HG02588 (cell line): Measurements from ENCODE around the gene HSPA1L.
"Not testable (repeated sequence)": the region's sequence is repeated elsewhere in the genome, so short reads cannot be mapped to it uniquely, and the experiment has no call there.

Experiments used
- ATAC-seq: cut with Tn5 transposase; IDR thresholded peaks from one replicate; pipeline ENCODE4 v1.9.1; 2021; ENCODE audit warnings: mild to moderate bottlenecking, moderate library complexity; ENCODE audit not compliant: unreplicated experiment

The HSPA1L gene

GRCh38 chr6:31815025-31815838, at the start of gene HSPA1L, which contains the start of gene HSPA1A:
TSS of gene HSPA1L (minus strand) at chr6:31815283. CDS start at chr6:31811972, 3,311 bp downstream.
TSS of gene HSPA1A (plus strand) at chr6:31815543. CDS start at chr6:31815757, 214 bp downstream.
- ATAC-seq, result peak; percentile 35

DNA sequence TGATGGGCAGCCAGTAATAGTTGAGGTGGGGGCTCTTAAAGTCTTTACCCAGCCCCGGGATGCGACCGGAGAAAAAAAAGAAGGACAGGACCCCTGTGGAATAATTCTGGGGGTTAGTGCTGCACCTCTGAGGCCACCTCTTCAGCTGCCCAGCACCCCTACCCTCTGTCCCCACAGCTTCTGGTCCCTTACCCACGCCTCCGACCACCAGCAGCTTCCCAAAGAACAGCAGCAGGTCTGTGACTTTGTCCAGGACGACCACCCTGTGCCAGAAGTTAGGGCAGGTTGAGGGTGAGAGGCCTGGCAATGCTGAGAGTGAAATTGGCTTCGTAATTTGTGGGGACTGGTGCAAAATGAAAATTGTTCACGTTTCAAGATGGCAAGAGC, 49.7 kb upstream of the HSPA1L start:
- no peak for ATAC-seq

DNA sequence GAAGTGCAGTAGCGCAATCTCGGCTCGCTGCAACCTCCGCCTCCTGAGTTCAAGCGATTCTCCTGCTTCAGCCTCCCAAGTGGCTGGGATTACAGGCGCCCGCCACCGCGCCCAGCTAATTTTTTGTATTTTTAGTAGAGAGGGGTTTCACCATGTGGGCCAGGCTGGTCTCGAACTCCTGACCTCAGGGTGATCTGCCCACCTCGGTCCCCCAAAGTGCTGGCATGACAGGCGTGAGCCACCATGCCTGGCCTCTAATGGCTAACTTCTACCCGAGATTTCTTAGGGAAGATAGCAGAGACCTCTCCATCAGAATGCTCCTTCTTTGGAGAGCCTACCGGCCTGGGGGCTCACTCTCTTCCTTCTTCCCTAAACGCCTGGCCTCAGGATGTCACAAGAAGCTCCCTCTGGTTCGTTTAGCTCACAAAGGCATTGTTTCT, 49.1 kb upstream of the HSPA1L start:
- ATAC-seq, result not testable (repeated sequence)

- peak; percentile 90 for ATAC-seq
Observed at GRCh38 chr6:31862344-31863235, 47.5 kb upstream of the HSPA1L start, which contains the start of gene NEU1. TSS of gene NEU1 (minus strand) at chr6:31862821. CDS start at chr6:31862776, 45 bp downstream.

DNA sequence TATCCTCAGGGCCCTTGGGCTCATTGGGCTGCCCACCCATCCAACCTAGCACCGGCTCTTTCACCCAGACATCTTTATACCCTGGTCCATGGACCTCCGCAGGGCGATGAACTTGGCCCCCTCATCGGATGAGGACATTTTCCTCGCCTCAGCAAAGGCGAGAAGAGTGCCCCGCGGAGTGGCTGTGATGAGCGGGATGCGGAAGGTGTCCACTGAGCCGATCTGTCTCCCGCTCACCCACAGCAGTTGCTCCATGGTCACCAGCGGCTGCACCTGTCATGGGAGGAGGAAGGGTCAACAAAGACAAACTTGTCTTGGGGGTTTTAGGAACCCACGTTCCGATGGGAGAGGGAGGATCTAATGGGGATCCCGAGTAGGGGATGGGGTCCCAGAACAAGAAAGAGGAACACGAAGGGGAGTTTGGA, 46.8 kb upstream of the HSPA1L start:
- ATAC-seq, result no peak

GRCh38 chr6:31861150-31861549, 46.1 kb upstream of the HSPA1L start:
- ATAC-seq, result no peak

DNA sequence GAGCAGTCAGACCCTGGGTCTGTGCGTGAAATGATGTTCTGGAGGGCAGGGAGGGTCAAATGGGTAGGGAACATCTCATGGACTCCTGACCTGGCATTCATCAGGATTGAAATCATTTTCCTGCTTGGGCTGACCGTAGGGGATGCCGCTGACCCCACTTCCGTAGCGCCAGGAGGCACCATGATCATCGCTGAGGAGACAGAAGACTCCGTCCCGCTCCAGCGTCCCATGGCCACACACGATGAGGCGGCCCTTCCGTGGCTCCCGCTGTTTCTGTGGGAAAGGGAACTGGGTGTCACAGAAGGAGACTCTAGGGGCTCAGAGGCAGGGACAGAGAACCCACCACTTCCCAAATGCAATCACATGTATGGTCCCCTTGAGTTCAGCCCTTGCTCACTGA, 45.3 kb upstream of the HSPA1L start:
- ATAC-seq, result no peak

DNA sequence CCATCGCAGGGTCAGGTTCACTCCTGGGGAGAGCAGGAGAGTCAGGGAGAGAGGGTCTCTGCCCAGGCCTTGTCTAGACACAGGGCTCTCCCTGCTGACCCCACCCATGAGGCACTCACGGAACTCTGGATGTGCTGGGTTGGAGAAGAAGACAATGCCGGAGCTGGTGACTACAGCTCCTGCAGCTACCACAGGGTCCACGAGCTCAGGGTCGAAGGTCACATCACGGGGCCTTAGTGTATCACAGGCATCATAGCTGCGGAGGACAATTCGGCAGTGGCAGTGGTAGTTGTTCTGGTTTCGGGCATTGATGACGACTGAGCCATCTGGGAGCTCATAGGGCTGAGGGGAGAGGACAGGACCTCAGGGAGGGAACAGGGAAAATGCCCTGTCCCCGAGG, 44.8 kb upstream of the HSPA1L start:
- no peak for ATAC-seq

- ATAC-seq, result no peak
Observed at GRCh38 chr6:31858707-31859106, 43.6 kb upstream of the HSPA1L start.

- ATAC-seq, result not testable (repeated sequence)
Observed at GRCh38 chr6:31857774-31858173, 42.7 kb upstream of the HSPA1L start.

- ATAC-seq, result not testable (repeated sequence)
Observed at GRCh38 chr6:31851980-31852718, 37.1 kb upstream of the HSPA1L start.

- no peak for ATAC-seq
Observed at GRCh38 chr6:31851485-31851832, 36.4 kb upstream of the HSPA1L start.

GRCh38 chr6:31850765-31851484, 35.8 kb upstream of the HSPA1L start:
- no peak for ATAC-seq

DNA sequence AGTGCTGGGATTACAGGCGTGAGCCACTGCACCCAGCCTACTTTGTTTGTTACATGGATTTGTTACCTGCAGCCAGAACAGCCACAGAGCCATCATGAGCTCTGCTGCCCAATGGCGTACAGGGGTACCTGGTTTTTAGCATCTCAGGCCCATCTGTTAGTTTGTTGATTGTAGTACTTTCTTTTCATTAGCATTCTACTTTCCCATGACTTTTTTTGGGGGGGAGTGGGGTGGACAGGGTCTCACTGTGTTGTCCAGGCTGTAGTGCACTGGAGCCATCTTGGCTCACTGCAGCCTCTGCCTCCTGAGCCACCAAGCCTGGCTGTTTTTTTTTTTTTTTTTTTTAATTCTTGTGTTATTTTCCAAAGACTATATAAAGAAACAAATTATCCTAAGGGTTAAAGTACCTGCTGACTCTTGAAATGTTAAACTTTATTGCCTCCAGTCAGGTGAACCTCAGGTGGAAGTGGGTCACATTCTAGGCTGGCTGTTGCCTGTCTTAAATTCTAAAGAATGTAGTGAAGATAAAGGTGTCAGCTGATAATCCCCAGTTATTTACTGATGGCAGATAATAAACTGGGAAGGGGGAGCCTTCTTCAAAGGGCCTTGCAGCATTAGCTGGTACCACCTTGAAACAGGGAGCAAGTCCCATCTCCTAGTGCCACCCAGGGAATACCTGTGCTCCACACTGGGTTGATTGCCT, 32.3 kb upstream of the HSPA1L start:
- ATAC-seq, result no peak

DNA sequence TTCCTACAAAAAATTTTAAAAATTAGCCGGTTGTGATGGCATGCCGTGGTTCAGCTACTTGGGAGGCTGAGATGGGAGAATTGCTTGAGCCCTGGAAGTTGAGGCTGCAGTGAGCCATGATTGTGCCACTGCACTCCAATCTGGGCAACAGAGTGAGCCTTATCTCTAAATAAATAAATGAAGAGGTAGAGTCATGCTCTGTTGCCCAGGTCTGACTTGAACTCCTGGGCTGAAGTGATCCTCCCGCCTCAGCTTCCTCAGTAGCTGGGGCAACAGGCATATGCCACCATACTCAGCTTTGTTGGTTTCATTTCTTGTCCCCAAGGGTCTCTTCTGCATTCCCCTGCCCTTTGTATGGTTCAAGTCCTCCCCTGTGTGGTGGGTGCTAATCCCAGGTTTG, 29.4 kb upstream of the HSPA1L start:
- ATAC-seq, result no peak

- ATAC-seq, result no peak
Observed at GRCh38 chr6:31842053-31842452, 27.0 kb upstream of the HSPA1L start.

DNA sequence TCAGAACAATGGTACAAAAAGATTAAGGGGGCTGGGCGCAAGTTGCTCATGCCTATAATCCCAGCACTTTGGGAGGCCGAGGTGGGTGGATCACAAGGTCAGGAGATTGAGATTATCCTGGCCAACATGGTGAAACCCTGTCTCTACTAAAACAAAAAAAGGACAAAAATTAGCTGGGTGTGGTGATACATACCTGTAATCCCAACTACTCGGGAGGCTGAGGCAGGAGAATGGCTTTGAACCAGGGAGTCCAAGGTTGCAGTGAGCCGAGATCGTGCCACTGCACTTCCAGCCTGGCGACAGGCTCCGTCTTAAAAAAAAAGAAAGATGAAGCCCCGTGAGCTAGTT, 24.7 kb upstream of the HSPA1L start:
- not testable (repeated sequence) for ATAC-seq

- no peak for ATAC-seq
Observed at GRCh38 chr6:31838968-31839367, 23.9 kb upstream of the HSPA1L start.

GRCh38 chr6:31838114-31838553, 23.1 kb upstream of the HSPA1L start:
- not testable (repeated sequence) for ATAC-seq
